GM21717 (cell line): Measurements from ENCODE around the gene CROCC.
"Not testable (repeated sequence)": the region's sequence is repeated elsewhere in the genome, so short reads cannot be mapped to it uniquely, and the experiment has no call there.

Source experiments
- ATAC-seq: cut with Tn5 transposase; IDR thresholded peaks from one replicate; pipeline ENCODE4 v1.9.1; 2021; ENCODE audit warnings: mild to moderate bottlenecking, moderate library complexity; ENCODE audit not compliant: unreplicated experiment

Gene CROCC

GRCh38 chr1:16914928-16915626 is 6.7 kb upstream of the CROCC start:
- ATAC-seq = not testable (repeated sequence)

GRCh38 chr1:16915627-16915973 is 6.1 kb upstream of the CROCC start:
- no peak for ATAC-seq

- ATAC-seq = not testable (repeated sequence)
These were observed 5.5 kb upstream of the CROCC start for GRCh38 chr1:16916036-16916880.

GRCh38 chr1:16918371-16918770 is 3.4 kb upstream of the CROCC start:
- ATAC-seq = no peak

- ATAC-seq = not testable (repeated sequence)
These were observed 2.6 kb upstream of the CROCC start for GRCh38 chr1:16918936-16919665.

DNA sequence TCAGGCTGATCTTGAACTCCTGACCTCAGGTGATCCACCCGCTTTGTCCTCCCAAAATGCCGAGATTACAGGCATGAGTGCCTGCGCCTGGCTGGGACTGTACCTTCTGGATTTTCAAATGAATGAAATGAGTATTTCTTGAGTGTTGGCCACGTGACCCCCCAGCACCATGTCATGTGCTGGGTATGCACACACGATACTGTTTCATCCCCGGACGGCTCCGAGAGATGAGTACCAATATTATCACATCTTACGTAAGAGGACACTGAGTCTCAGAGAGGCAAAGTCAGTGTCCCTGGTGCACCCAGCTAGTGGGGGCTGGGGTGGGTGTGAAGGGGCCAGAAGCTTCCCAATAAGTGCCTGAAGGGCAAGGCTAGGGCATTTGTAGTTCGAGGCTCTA is 780 bp upstream of the CROCC start:
- ATAC-seq = no peak

GRCh38 chr1:16922466-16922865 is 735 bp downstream of the CROCC start:
- ATAC-seq = no peak

DNA sequence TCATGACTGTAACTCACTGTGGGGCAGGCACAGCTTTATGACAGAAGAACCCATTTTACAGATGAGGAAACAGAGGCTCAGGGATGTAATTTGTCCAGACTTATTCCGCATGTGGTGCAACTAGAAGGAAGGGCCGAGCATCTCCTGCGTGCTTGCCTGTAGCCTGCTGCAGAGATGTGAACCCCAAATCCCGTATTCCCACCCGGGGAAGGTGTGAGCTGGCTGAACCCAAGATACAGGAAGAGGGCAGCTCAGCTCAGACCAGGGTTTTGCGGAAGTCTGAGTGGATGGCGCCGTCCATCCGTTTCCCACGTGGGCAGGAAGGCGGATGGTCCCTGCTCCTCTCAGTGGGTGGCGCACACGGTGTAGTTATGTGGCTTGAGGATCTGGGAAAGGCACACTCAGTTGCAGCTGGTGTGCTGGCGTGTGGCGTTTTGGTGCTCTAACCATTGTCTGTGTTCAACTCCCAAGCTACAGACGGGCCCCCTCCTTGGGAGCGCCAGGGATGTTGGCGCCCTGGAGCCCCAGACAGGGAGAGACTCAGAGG is 1.2 kb downstream of the CROCC start:
- ATAC-seq = no peak

GRCh38 chr1:16924216-16924918 is 2.6 kb downstream of the CROCC start:
- ATAC-seq = no peak

- no peak for ATAC-seq
These were observed 3.3 kb downstream of the CROCC start for GRCh38 chr1:16924919-16925477.

- no peak for ATAC-seq
These were observed 4.1 kb downstream of the CROCC start for GRCh38 chr1:16925635-16926490.

DNA sequence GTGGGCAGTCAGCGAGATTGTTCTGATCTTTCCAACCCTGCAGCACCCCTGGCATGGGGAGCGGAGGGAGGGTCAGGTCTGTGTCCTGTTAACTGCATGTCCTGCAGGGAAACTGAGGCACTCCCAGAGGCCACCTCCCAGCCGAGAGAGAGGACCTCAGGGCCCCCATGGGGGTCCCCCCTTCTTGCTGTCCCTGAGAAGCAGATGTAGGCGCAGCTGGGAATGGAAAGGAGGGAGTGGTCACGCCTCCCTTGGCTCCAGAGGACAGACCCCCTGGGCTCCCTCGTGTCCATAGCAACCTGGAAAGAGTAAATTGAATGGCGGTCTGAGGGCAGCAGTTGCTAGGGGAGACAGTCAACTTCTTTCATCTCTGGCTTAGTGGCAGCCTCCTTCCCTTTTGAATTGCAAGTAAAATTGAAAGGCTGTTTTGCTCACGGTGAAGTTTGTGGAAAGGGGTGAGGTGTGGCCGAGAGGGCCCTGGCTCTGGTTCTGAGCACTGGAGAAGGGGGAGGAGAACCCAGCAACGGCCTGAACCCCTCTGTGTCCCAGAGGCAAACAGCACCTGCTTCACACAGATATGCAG is 4.9 kb downstream of the CROCC start:
- no peak for ATAC-seq

GRCh38 chr1:16927256-16927655 is 5.5 kb downstream of the CROCC start:
- no peak for ATAC-seq

DNA sequence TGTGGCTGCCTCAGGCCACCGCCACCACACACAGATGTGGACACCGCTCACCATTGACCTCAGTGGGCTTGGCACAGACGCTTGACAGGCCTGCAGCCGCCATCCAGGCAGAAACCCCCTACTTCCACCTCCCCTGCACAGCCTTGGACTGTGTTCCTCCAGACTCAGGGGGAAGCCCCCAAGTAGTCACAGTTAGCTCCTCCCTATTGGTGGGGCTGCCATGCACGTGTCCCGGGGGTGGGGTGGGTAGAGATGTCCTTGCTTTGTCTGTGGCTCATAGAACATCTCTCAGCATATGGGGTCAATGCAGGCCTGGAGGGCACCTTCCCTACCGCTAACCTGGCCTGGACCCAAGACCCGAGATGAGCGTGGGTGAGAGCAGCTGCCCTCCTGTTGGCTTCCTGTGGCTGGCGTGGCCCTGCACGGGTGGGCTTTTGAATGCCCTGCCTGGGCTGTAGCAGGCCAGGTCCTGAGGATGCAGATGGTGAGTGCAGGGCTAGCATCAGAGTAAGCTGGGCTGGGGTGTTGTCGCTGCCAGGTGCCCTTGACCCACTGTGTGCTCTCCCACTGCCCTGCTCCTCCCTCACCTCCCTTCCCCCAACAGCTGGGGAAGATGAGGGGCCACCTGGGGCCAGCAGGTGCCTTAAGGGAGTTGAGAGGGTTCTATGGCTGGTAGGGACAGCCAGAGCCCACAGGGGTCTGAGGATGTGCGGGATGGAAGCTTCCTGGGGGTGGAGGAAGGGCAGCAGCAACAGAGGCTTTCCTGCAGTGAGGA is 6.2 kb downstream of the CROCC start:
- no peak for ATAC-seq

- ATAC-seq = not testable (repeated sequence)
These were observed 7.7 kb downstream of the CROCC start for GRCh38 chr1:16929146-16930041.

DNA sequence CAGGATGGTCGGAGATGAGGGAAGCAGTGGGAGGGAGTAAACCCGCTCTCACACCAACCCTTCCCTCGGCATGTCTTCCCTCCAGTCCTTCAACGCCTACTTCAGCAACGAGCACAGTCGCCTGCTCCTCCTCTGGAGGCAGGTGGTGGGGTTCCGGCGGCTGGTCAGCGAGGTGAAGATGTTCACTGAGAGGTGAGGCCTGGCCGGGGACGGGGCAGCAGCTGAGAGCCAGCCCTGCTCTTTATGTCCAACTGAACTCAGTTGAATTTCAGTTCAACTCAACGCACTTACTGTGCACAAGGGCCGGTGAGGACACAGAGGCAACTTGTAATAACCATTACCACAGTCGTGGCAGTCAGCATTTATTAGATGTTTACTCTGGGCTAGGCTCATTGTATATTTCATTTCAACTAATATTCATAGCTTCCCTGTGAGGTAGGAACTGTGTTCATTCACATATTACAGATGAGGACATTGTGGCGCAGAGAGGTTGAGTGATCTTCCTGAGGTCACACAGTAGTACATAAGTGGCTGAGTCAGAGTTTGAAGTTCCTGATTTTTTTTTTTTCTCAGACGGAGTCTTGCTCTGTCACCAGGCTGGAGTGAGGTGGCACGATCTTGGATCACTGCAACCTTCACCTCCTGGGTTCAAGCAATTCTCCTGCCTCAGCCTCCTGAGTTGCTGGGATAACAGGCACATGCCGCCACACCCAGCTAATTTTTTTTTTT is 9.6 kb downstream of the CROCC start:
- ATAC-seq = not testable (repeated sequence)

GRCh38 chr1:16933945-16934344 is 12.2 kb downstream of the CROCC start:
- ATAC-seq = not testable (repeated sequence)
